Neural cell (in vitro differentiated cells): ENCODE data around the gene AXIN1. TPM values are rescaled to one million over a fixed set of nuclear protein-coding genes. Genes with fewer than 3 reads are reported as not detected.

Experiments used
- H2AFZ ChIP-seq: fragments of 200-600, 300-800 bp; sonication (generic), shearing (Covaris generic); 2 replicates; pipeline ENCODE4 v1.6.0; 2014; ENCODE audit warnings: low read depth, mild to moderate bottlenecking, antibody characterized with exemption, low read length, moderate library complexity
- H3F3A ChIP-seq: fragments of 200-600 bp; shearing (Covaris generic); 2 replicates; pipeline ENCODE4 v1.6.1; 2016; ENCODE audit warnings: mild to moderate bottlenecking, moderate library complexity, mixed read lengths, antibody characterized with exemption, low read length; ENCODE audit not compliant: insufficient read depth, poor library complexity, severe bottlenecking
- H3K27ac ChIP-seq: fragments of 200-600, 300-800 bp; sonication (generic), shearing (Covaris generic); 2 replicates; pipeline ENCODE4 v1.5.1; 2014; ENCODE audit warnings: mild to moderate bottlenecking, low read length, moderate library complexity
- H3K27me3 ChIP-seq: fragments of 300-800, 200-600 bp; sonication (generic), shearing (Covaris generic); 2 replicates; pipeline ENCODE4 v1.6.0; 2014; ENCODE audit warnings: mild to moderate bottlenecking, low read depth, low read length, moderate library complexity; ENCODE audit not compliant: insufficient read depth
- H3K36me3 ChIP-seq: fragments of 300-800, 200-600 bp; sonication (generic), shearing (Covaris generic); 2 replicates; pipeline ENCODE4 v1.5.1; 2014; ENCODE audit warnings: mild to moderate bottlenecking, antibody characterized with exemption, low read length, moderate library complexity; ENCODE audit not compliant: insufficient read depth
- H3K4me2 ChIP-seq: fragments of 300-800, 200-600 bp; sonication (generic), shearing (Covaris generic); 2 replicates; pipeline ENCODE4 v1.6.0; 2014; ENCODE audit warnings: mild to moderate bottlenecking, low read length
- H3K4me3 ChIP-seq: fragments of 300-800, 200-600 bp; sonication (generic), shearing (Covaris generic); 2 replicates; pipeline ENCODE4 v1.5.1; 2014; ENCODE audit warnings: mild to moderate bottlenecking, low read length, moderate library complexity
- H3K79me2 ChIP-seq: fragments of 200-600 bp; shearing (Covaris generic); replicated peaks from 2 replicates; pipeline ENCODE4 v1.6.0; 2014; ENCODE audit warnings: mild to moderate bottlenecking, low read length, moderate library complexity; ENCODE audit not compliant: insufficient read depth
- H3K9ac ChIP-seq: fragments of 300-800, 200-600 bp; sonication (generic), shearing (Covaris generic); 2 replicates; pipeline ENCODE4 v1.6.1; 2016; ENCODE audit warnings: mild to moderate bottlenecking, low read length, mixed read lengths
- H3K9me2 ChIP-seq: fragments of 200-600 bp; shearing (Covaris generic); 2 replicates; pipeline ENCODE4 v1.6.1; 2016; ENCODE audit warnings: mild to moderate bottlenecking, low read length, mixed read lengths; ENCODE audit not compliant: insufficient read depth
- H3K9me3 ChIP-seq: fragments of 200-600, 300-800 bp; sonication (generic), shearing (Covaris generic); 2 replicates; pipeline ENCODE4 v1.6.1; 2016; ENCODE audit warnings: mild to moderate bottlenecking, mixed run types, low read length, moderate library complexity, mixed read lengths
- H4K20me1 ChIP-seq: fragments of 200-600 bp; shearing (Covaris generic); 2 replicates; pipeline ENCODE4 v1.6.1; 2016; ENCODE audit warnings: mild to moderate bottlenecking, mixed run types; ENCODE audit not compliant: insufficient read depth
- CTCF ChIP-seq: fragments of 450-650 bp; IDR thresholded peaks from 2 replicates; pipeline ENCODE4 v1.5.1; 2014; ENCODE audit warnings: antibody characterized with exemption, mild to moderate bottlenecking, moderate library complexity; ENCODE audit not compliant: poor library complexity, severe bottlenecking
- EP300 ChIP-seq: fragments of 450-650 bp; conservative IDR thresholded peaks from 2 replicates; pipeline ENCODE4 v1.6.1; 2014; ENCODE audit warnings: antibody characterized with exemption, mild to moderate bottlenecking, moderate library complexity; ENCODE audit not compliant: poor library complexity, severe bottlenecking
- EZH2 ChIP-seq: fragments of 200-600, 300-800 bp; shearing (Covaris generic), sonication (generic); IDR thresholded peaks from 2 replicates; pipeline ENCODE4 v1.6.1; 2014; ENCODE audit warnings: antibody characterized with exemption, low read length, borderline replicate concordance, mild to moderate bottlenecking; ENCODE audit not compliant: insufficient read depth, poor library complexity, severe bottlenecking
- MXI1 ChIP-seq: fragments of 450-650 bp; conservative IDR thresholded peaks from 2 replicates; pipeline ENCODE4 v1.6.1; 2014; ENCODE audit warnings: antibody characterized with exemption, mild to moderate bottlenecking; ENCODE audit not compliant: poor library complexity, severe bottlenecking
- POLR2AphosphoS5 ChIP-seq: IDR thresholded peaks from 2 replicates; pipeline ENCODE4 v1.6.1; 2012
- RAD21 ChIP-seq: fragments of 450-650 bp; conservative IDR thresholded peaks from 2 replicates; pipeline ENCODE4 v1.6.1; 2014; ENCODE audit warnings: antibody characterized with exemption, mild to moderate bottlenecking, moderate library complexity
- REST ChIP-seq: IDR thresholded peaks from 2 replicates; pipeline ENCODE4 v1.6.1; 2012; ENCODE audit warnings: borderline replicate concordance
- SMC3 ChIP-seq: fragments of 450-650 bp; conservative IDR thresholded peaks from 2 replicates; pipeline ENCODE4 v1.6.1; 2014; ENCODE audit warnings: antibody characterized with exemption, mild to moderate bottlenecking, moderate library complexity; ENCODE audit not compliant: poor library complexity
- TAF1 ChIP-seq: IDR thresholded peaks from 2 replicates; pipeline ENCODE4 v1.6.1; 2012; ENCODE audit warnings: low read depth
- polyA plus RNA-seq: library from polyadenylated mRNA; depleted of rRNA; stranded (reverse); fragments of >200 nt; gene quantifications from 2 replicates; pipeline ENCODE4 v1.2.3, GENCODE V29; 2014

The AXIN1 gene
- polyA plus RNA-seq, 1 donor from 2014 or later: 30.5 TPM

GRCh38 chr16:297832-298231 lies 54.7 kb downstream of the AXIN1 start:
- H3K9me2 ChIP-seq: no peaks in the 10 kb centered on the region
- no peak overlapping the region for H3K9ac ChIP-seq
- H3F3A ChIP-seq: no peaks in the 10 kb centered on the region
- H3K27me3 ChIP-seq: no peaks in the 10 kb centered on the region
- TF ChIP-seq CTCF: no peak
- TF ChIP-seq MXI1: no peak
- TF ChIP-seq REST: no peak
- TF ChIP-seq EZH2: no peak
- no peak for TF ChIP-seq TAF1
- TF ChIP-seq SMC3: no peak
- TF ChIP-seq POLR2AphosphoS5: no peak
- no peak overlapping the region for H3K4me2 ChIP-seq
- no peak overlapping the region for H3K4me3 ChIP-seq
- H4K20me1 ChIP-seq: no peaks in the 10 kb centered on the region
- H3K36me3 ChIP-seq: no peaks in the 10 kb centered on the region
- no peak overlapping the region for H3K27ac ChIP-seq
- H2AFZ ChIP-seq: no peak overlapping the region
- H3K9me3 ChIP-seq: no peaks in the 10 kb centered on the region
- no peaks in the 10 kb centered on the region for H3K79me2 ChIP-seq

GRCh38 chr16:296806-297510 lies 55.6 kb downstream of the AXIN1 start:
- H2AFZ ChIP-seq: no peak overlapping the region
- H3K27me3 ChIP-seq: no peaks in the 10 kb centered on the region
- no peak for TF ChIP-seq CTCF
- no peak for TF ChIP-seq EP300
- TF ChIP-seq SMC3: no peak
- no peak for TF ChIP-seq POLR2AphosphoS5
- no peak for TF ChIP-seq MXI1
- no peak for TF ChIP-seq RAD21
- no peak for TF ChIP-seq REST
- TF ChIP-seq EZH2: no peak
- TF ChIP-seq TAF1: no peak
- no peaks in the 10 kb centered on the region for H3F3A ChIP-seq
- H3K79me2 ChIP-seq: no peaks in the 10 kb centered on the region
- no peak overlapping the region for H3K4me2 ChIP-seq
- H3K4me3 ChIP-seq: no peak overlapping the region
- H3K9me3 ChIP-seq: no peaks in the 10 kb centered on the region
- H3K9me2 ChIP-seq: no peaks in the 10 kb centered on the region
- no peaks in the 10 kb centered on the region for H4K20me1 ChIP-seq
- H3K9ac ChIP-seq: no peak overlapping the region
- H3K36me3 ChIP-seq: no peaks in the 10 kb centered on the region
- H3K27ac ChIP-seq: no peak overlapping the region
